ENCODE results near the gene SETD3.
A peak's percentile ranks its signal among the peaks of the same experiment; 100 is the strongest.

Gene SETD3

DNA sequence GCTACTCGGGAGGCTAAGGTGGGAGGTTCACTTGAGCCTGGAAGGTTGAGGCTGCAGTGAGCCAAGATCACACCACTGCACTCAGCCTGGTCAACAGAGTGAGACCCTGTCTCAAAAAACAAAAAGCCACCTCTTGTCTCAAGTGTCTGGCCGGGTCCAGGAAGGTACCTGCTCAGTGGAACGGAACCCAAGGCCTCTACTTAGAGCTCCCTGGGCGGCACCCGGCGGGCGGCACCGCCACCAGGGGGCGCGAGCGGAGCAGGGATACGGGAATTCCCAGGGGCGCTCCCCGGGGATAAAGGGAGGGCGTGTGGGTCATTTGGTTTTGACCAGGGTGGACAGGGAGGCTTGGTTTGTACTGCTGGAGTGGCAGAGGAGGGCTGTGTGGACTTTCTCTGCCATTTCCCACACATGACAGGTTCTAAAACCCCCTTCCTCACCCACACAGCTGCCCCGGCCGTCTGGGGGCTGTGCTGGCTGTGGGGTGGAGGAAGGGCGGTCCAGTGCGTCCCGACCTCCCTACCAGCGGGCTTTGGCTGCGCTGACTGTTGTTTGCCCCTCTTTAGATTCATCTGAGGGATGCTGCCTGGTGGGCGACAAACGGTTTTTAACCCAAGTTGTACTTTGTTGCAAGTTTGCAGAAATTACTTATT lies 91.4 kb downstream of the SETD3 start:
- DNase-seq, result peak; percentile 12

DNA sequence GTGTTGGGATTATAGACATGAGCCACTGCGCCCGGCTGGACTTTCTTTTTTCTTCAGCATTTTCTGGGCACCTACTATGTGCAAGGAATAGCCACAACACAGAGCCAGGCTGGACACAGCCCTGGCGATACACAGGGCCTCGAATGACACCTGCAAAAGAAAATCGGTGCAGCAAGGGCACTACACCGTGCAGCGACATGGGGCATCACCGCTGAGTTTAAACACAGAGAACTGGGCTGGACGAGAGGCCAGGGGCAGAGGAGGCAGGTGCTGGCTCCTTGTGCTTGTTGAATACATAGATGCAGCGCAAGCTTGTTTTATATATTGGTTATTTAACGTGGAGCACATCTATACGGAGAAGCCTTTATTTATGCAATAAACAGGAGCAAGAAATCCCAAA lies 92.4 kb downstream of the SETD3 start:
- DNase-seq, result no peak

DNA sequence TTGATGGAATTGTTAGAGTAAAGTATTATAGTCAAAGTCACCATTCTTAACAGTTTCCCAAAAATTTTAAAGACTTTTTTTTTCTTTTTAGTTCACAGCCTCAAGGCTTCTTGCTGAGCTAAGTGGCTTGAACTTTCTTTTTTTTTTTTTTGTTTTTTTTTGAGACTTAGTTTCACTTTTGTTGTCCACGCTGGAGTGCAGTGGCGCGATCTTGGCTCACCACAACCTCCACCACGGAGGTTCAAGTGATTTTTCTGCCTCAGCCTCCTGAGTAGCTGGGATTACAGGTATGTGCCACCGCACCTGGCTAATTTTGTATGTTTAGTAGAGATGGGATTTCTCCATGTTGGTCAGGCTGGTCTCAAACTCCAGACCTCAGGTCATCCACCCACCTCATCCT lies 92.8 kb downstream of the SETD3 start:
- DNase-seq, result no peak

DNA sequence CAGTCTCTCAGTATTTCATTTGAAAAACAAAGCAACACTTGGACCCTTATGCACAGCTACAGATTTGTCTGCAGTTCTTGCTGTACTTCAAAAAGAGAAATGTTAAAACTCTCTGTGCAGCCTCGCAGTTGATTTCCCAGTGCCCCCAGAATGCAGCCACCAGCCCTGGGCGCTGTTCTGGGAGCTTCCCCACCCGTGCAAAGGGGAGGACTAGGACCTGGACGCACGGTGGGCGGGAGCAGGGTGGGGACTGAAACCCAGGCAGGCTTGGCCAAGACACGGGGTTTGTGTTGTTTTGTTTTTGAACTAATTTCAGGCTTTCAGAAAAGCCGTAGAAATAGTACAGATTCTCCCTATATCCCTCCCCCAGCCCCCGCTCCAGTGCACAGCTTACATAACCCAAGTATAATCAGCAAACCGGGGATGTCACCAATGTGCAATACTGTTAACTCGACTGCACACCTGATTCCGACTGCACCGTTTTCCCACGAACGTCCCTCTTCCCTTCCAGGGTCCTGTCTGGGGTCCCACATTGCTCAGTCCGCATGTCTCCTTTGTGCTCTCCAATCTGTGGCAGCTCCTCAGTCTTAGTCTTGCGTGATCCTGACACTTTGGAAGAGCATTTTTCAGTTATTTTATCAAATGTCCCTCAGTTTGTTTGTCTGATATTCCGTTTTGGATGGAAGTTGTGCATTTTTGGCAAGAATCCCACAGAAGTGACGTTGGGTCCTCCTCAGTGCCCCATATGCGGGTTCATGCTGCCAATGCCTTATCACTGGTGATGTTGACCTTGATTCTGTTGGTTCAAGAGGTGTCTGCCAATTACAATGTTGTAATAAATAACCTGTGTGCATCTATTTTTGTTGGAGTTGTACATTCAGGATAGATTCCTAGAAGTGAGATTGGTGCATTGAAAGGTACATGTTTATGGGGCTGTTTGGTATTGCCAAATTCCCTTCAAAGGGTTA lies 95.9 kb downstream of the SETD3 start:
- DNase-seq, result no peak

DNA sequence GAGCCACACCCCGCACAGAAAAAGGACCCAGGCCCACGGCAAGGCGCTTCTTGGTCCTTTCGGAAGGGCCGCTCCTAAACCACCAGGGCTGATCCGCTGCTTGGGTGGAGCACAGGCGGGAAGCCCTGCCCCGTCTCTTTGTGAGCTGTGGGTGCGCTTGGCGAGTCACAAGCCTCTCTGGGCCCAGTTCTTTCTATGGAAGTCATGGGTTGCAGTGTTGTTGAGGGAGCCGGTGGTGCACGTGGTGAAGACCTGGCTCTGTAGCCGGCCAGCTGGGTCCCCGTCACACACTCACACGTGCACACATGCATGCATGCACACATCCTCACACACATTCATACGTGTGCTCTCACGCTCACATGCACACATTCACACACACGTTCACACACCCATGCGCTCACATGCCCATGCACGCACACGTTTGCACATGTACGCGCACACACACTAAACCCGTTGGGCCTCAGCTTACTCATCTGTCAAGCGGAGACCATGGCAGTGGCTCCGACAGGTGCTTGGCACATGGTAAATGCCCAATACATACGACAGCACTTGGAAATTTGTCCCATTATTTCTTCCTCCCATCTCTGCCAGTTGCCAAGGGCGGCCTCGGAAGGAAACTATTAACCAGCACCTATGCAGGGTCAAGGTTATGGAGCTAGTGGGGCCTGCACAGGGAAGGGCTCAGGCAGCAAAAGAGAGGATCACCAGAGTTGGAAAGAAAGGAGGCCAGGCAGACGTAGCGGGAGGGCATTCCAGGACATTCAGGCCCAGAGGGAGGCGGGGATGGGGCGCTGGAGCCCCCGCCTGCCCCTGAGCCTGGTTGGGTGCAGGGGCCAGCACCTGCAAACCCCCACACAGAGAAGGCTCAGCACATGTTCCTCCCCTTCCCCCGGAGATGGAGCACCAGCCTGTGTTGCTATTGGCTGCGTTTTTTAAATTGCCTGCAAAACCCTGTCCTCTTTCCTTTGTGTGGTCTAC lies 96.9 kb downstream of the SETD3 start:
- DNase-seq, result no peak

DNA sequence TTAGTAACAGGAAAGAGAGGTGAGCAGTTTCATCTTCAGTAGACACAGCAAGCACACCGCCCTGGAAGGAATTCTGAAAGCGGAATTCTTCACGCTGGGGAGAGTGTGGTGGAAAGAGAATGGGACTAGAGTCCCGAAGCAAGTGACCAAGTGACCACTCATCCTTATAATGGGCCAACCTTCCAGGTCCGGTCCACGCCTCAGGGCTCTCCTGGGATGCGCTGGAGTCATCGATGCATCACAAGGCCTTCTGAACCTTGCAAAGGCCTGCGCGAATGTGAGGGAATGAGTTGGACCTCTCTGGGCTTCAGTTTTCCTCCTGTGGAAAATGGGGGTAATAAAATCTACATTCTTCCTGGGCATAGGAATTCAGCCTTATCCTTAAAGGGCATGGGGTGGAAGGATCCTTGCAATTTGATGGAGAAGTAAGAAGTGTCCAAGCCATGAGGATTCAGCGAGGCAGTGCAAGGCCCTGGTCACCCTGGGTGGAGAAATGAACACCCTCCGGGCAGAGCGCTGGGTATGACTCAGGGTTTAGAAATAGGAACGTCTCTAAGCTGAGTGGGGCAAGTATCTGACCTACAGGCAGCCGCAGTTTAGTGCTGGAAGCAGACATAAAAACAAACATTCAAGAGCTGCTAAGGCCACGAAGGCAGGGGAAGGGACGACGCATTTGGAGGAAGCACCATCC lies 97.7 kb downstream of the SETD3 start:
- DNase-seq, result no peak

DNA sequence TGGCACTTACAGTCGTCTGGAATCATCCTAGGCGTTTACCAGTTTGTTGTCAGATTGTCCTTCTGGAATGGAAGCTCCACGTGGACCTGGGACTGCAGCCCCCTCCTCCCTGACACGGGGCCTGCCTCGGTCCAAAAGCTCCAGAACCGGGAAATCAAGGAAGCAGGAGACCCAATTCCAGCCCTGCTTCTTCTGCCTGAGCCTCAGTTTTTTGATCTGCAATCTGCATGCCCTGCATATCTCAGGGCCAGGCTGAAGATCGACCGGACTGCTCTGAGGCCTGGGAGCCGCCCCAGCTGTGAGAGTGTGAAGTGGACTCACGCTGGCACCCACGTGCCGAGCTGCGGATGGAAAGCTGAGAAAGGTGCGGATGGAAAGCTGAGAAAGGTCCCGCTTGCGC lies 98.6 kb downstream of the SETD3 start:
- no peak for DNase-seq

DNA sequence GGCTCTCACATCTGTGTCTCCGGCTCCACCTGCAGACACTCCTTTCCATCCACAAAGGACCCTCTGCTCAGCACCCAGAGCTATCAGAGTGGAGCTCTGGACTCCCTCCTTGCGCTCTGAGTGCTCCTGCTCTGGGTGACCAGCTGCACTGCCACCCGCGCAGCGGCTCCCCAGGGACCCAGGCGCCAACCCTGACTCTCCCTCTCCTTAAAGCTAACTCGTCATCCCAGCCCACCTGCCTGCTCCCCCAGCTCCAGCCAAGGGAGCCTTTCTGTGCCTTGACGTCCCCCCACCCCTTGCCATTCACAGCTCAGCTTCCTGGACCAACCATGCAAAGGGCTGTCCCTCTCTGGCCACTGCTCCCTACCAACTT lies 99.0 kb downstream of the SETD3 start:
- DNase-seq, result no peak

DNA sequence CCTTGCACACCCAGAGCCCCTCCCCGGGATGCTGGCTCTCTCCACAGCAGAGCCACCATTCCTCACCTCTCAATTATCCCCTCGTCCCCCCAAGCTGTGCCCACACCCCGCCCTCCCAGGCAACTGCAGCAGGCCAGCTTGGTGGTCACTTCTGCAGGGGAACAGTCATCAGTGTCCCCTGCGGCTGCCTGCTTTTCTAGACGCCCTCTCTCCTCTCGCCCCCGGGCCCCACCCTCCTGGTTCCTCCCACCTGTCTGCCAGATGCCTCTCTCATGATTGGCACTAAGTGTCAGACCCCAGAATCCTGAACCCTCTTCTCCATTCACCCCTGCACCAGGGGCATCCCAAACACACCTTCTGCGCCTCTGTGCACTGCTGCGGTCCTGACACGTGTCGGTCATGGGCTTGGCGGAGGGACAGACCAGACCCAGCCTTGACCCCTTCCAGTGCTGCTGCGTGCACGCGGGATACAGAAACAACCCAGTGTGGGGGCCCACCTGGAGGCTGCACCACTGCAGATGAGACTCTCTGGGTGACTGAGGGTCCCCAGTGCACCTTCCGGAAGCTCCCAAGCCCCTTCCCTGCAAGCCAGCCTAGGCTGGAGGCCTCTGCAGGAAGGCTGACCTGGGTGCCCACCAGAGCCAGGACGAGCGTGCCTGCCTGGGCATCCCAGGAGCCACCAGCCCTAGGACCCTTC lies 99.5 kb downstream of the SETD3 start:
- no peak for DNase-seq

DNA sequence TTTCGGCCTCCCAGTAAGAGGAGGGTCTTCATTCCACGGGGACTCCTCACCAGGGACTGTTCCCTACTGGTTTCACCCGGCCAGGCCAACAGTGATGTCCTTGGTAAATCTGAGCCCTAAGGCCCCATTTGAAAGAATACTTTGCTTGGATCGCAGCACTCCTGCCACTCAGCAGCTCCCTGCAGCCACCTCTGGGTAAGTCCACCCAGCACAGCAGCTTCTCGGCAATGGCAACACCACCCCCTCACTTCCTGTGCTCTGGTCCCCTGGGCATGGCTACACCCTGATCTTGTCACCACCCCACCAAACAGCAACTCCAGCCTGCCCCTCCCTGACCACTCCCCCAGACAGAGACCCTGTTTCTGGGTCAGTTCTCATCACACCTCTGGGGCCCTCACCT lies 100.3 kb downstream of the SETD3 start:
- DNase-seq, result no peak

DNA sequence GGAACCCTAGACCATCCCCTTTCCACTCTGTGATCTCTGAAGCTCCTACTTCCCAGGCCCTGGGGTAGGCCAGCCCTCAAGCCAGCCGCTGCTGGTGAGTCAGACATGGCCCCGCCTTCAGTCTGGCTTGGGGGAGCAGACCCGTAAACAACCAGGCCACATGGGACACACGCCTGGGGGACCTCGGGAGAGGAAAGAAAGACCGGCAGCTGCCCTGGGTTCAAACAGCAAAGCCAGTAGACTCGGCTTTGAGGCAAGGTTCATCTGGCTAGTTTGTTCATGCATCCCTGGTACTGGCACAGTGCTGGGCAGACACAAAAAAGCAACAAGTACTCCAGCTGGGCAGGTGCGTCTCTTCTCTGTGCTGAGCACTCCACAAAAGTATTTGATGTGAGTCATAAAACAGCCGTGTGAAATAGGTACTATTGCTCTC lies 101.9 kb downstream of the SETD3 start:
- DNase-seq, result no peak

DNA sequence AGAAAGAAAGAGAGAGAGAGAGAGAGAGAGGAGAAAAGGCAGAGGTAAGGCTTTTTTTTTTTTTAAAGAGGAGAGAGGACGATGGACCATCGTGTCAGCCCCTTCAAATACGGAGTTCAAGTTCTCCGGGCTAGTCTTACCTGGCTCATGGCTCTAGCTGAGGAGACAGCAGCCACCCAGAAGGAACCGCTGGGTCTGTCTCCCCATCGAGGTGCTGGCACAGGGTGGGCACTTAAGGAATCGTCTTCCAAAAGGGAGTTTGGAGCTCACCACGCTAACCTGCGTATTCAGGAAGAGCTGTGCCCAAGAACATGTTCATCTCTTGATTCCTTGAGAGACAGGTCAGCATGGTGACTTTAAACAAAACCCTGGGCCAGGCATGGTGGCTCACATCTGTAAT lies 102.7 kb downstream of the SETD3 start:
- no peak for DNase-seq

DNA sequence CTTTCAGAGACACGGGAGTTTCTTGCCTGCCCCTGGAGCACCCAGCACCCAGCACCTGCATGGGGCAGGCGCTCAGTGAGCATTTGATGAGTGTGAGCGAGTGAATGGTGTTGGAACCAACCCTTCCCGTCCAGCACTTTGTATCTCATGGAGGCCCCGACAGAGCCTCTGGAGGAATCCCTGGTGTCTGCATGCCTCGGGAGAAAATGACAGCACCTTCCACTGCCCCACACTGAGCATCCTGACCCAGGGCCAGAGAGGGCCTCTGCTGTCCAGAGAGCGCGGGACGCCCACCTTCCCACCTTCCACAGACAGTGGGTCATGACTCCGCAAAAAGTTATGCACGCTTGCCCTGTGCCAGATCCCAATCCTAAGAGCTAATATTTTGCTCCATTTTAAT lies 105.7 kb downstream of the SETD3 start:
- DNase-seq, result no peak

DNA sequence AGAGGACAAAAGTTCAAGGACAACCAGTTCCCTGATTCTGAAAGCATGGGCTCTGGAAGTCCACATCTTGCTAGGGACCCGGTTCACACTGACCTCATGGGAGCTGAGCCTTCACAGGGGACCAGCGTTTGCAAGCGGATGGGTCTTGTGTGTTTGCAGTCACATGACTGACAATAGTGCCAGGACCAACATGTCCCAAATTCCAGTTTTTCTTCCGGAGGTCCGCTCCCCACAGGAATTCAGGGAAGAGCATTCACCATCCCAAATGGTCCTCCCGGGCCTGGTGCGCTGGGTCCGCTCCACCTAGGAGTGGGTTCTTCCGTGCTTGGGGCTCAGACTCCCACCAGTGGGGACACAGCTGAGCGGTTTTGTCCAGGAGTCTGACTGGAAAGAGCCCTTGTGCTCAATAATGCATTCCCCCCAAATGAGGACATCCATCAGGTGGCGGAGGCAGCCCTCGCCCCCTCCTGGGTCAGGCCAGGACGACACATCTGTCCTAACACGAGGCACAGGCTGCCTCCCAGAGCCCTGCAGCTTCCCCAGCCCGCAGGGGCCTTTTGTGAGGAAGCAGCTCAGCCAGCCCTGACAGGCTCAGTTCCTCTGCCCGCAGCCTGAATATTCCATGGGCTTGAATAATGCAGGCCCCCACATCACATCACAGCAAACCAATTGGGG lies 116.9 kb downstream of the SETD3 start:
- DNase-seq, result no peak

DNA sequence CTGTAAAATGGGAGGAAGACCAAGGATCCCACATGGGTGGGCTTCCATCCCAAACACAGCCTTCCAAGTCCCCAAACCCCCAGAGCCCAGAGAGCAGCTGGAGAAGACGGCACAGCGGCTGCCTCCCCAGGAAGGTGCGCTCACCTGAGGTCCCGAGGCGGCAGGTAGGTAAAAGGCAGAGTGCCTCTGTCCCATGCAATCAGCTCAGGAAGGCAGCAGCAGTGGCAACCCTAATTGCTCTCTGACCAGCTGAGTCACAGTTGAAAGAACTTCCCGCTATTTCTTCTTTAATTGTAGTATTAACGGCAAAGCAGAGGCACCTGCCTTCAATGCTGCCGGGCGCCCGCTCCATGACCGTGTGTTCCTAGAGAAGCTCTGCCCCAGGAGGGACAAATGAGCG lies 117.6 kb downstream of the SETD3 start:
- DNase-seq, result no peak

DNA sequence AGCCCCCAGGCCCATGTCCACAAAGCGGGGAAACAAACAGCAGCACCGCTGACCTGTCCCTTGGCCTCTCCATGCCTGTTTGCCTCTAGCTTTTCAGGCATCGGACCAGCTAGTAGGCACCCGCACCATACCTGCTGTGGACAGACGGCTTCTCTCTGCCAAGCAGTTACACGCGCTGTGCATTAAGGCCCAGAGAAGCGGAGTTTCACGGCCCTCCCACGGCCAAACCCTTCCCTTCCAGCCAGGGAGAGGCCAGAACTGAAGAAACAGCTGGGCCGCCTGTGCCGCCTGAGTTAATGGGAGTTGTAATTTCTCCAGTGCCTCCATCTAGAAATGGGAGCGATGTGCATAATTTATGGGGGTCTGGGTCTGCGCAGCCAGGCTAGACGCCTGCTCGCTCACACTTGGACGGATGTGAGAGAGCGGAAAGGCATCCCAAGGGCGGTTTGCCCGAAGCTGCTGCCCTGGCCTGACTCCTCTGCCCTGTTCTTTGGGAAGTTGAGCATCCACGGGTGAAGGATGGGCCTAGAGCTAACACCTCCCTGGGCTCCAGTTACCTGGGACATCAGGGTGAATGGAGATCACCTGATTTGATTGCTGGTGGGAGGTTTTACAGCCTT lies 119.0 kb downstream of the SETD3 start:
- DNase-seq, result no peak

DNA sequence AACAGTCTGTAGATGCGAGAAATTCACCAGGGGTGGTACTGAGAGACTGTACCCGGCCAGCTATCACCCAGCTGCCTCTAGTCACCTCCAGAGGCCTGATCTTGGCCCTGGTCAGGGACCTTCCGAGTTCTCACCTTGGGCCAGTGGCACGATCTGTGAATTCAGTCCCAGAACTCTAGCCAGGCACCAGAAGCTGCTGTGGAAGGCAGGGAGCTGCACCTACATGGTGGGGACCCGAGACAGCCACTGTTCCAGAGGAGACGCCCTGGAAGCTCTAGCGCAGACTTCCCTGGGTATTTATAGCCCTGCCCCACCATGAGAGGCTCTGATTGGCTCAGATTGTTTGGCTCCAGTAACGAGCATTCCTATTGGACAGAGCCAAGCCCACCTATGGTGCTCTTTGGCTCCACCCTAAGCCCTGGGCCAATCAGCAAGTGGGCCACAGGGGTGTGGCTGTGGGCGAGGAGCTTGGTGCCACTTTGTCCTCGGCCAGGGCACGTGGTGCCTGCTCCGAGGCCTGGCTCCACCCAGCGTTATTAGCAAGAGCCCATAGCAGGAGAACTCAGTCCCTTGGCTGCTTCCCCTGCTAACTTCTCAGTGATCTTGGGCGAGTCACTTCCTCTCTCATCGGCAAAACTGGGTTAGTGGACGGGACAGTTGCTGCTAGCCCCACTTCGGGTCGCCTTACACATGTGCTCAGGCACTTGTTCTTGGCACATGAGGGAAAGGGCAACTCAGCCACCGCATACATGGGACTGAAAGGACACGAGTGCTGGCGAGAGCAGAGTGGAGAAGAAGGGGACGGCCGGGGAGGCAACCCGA lies 119.7 kb downstream of the SETD3 start:
- no peak for DNase-seq

DNA sequence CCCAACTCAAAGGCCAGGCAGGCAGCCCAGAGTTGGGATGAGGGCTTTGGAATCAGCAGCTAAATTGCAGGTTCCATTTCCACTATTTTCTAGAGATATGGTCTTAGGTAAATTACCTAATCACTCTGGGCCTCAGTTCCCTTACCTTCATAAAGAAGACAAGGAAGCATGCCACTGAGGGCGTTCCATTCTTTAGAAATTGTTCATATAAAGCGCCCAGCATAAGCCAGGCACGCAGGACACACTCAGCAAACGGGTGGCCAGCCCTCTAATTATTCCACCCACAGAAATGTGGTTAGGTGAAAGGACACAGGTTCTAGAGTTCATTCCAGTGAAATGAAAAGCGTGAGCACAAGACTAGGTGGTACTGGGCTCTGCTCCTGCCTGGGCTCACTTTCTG lies 120.8 kb downstream of the SETD3 start:
- DNase-seq, result no peak

DNA sequence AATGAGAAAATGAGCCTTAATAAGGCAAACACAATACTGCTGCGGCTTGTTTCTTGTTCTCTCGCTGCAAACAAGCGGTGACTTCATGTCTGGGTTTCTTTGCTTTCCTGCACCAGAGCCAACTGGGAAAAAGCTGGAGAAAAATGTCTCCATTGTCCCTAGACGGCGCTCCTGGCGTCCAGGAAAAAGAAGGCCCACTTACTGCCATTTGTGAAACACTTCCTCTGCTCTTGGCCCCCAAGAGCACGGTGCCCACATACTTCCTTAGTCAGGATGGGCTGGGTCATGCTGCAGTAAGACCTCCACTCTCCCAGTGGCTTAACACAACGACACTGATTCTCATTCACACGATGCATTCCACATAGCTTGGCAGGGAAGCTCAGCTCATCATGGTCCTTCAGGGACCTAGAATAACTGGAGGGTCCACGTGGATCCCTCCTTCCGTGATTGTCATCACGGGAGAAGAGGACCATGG lies 122.7 kb downstream of the SETD3 start:
- no peak for DNase-seq
